ENCODE measurements around the gene LRRC8D.

LRRC8D gene

GRCh38 chr1:89870998-89871397, 50.2 kb downstream of the LRRC8D start:
- DNase-seq (ENCODE audit: low spot score) = no peak

DNA sequence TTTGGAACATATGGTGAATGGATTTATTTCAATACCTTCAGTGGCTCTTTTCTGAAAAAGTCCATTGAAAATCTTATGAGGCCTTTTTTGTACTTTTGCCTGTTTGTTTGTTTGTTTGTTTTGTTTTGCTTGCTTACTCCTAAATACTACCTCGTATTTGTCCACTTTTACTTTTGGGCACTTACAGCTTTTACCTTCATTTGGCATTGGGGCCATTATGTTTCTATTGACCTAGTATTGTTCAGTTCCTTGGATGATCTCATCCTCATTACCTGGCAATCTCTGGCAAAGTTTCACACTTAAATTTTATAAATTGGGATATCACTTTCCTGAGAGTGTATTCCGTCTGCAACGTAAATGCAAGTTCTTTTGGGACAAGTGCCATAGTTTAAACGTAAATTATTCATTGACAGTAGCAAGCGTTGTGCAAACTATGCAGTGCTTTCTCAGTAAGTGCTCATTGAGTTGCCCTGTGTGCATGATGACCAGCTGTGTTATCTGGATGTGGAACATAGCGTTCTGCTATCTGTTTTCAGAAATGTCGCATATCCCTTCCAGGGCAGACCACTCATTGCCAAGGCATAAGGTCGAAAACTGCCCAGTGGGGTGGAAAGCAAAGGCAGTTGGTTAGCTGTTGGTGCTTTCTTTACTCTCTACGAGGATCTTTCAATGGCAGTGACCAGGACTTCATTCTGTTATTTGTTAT, 51.1 kb downstream of the LRRC8D start:
- DNase-seq (ENCODE audit: low spot score) = no peak

DNA sequence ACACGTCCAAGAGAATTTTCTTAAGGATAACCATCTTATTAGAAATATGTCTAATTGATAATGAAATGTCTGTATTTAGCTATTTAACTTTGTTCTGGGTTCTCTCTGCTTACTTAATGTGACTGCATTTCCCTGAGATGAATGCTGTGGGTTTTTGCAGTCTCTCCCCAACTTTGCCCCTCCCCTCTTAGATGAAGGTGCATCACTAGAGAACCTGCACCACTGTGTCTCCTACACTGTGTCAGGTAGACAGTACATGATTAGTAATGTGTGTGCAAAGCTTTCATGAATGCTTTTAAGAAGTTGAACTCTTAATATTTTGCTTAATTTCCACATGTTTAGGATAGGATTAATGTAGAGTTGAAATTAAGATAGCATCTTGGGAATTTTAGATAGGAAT, 51.7 kb downstream of the LRRC8D start:
- DNase-seq (ENCODE audit: low spot score) = no peak

DNA sequence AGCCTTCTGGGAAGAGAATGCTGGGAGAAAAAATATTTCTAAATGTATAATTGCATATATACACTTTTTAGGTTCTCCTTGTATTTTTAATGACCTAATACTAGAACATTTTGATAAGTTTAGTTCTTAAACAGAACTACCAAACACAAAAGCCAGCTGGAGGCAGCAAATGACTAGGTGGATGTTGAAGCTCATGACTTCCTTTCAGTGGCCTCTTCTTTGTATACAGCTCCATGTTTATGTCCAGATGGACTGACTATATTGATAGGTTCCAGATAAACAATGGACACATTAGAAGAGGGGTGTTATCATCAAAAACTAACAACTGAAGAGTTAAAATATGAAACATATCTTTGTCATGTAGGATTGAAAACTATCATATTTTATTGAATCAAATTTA, 52.5 kb downstream of the LRRC8D start:
- DNase-seq (ENCODE audit: low spot score) = no peak

DNA sequence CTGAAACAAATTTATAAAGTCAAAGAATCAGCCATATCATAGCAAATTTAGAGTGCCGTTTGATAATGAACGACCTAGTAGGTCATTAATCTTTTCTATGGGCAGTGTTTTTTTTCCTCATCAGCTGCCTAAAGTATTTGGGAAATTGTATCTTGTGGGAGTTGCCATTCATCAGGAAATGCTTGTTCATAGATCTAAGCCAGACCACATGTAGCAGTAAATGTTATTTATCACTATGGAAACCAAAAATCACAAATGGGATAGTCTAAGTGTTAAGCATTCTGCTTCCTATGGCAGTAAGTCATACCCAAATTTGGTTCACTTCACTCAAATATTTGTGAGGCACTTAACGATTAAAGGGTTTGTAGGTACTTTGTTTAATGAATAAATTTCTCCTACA, 52.9 kb downstream of the LRRC8D start:
- DNase-seq (ENCODE audit: low spot score) = no peak

- no peak for DNase-seq (ENCODE audit: low spot score)
Measured at GRCh38 chr1:89876463-89876862, 55.6 kb downstream of the LRRC8D start.

GRCh38 chr1:89877756-89878155, 56.9 kb downstream of the LRRC8D start:
- no peak for DNase-seq (ENCODE audit: low spot score)

GRCh38 chr1:89878256-89878655, 57.4 kb downstream of the LRRC8D start:
- no peak for DNase-seq (ENCODE audit: low spot score)

DNA sequence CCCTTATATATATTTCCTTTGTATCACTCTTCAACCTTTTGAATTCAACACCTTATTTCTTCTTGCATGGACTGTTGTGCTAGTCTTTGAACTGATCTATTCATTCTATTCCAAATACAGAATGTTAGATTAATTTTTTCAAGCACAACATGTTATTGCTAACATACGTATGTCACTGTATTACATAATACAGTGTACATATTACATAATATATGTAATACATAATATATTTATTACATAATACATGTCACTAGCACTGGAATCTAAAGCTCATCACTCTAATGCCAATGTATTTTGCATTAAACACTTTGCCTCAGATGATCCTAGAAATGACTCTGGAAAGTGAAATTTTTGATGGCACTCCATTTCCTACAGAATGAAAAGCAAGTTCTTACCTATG, 59.8 kb downstream of the LRRC8D start:
- DNase-seq (ENCODE audit: low spot score) = no peak

DNA sequence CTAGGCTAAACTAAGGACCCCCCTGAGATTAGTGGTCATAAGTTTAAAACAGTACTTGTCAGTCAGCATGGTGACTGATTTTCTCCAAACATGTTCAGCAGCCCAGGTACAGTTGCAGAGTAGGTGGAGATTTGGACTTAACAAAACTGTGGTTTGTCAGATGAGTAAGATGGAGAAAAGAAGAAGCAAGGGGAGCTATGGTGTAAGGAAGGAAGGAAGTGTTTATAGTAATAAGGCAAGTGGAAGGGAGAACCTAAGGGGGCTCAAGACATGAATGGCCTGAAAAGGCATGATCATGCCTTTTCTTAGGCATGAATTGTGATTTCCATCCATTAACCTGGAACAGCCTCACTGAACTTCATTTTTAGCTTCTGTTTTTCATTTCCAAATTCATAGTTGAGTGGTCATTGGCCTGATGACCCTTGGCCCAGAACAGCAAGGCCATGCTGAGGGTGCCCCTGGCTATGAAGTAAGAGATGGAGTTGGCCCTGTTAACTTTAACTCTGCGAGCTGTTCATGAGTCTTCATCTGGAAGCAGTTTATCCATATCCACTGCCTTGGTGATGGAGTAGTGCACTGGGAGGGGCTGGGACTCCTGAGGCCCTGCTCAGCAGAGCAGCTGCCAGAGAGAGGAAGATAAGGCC, 60.7 kb downstream of the LRRC8D start:
- no peak for DNase-seq (ENCODE audit: low spot score)

GRCh38 chr1:89882348-89883029, 61.7 kb downstream of the LRRC8D start:
- DNase-seq (ENCODE audit: low spot score) = no peak

- no peak for DNase-seq (ENCODE audit: low spot score)
Measured at GRCh38 chr1:89883030-89883379, 62.2 kb downstream of the LRRC8D start.

DNA sequence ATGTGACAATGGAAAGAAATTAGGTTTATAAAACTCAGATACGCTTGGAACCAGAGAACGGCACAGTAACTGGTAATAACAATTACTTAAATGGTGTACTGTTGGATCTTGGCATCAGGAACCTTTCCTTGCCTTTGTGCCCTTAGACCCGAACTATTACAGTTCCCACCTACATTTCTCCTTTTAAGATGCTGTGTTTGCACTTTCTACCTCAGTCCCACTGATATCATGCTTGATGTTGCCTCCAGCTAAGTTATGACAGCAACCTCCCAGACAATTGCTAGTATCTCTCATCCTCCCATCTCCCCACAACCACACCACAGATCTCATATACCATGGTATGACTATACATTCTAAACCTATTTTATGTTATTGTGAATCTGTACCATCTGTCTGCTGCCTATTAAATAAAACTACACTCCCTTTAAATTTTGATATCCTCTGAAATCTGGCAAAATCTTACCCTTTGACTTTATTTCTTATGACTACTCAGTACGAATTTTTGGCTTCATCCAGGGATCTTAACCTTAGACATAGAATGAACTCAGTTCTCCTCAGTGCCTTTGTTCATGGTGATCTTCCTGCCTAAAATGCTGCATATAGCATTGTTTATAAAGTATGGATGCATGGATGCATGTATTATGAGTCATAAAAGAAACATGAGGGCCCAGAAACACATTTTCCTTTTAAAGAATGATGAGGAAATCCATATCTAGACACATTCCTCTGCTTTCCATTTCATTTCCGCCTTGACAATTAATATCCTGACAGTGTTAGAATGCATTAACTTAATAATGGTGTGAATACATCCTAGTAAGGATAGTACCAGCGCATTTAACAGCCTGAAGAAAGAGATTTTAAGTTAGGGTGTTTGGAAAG, 64.1 kb downstream of the LRRC8D start:
- DNase-seq (ENCODE audit: low spot score) = no peak

DNA sequence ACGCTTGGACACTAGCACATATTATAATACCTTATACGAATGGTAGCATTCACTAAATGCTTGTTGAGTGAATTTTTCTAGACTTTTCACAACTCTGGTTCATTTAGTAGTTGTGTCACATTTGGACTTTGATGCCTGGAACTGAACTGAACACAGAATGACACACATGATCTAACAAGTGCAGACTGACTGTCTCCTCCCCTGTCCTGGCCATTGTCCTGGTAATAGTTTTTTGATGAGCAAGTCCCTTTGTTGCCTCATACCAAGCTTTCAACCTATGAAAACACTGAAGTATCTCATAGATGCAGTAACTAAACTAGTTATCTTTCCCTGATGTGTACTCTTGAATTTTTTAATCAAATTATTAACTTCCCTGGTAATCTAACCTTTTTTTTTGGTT, 66.4 kb downstream of the LRRC8D start:
- no peak for DNase-seq (ENCODE audit: low spot score)

DNA sequence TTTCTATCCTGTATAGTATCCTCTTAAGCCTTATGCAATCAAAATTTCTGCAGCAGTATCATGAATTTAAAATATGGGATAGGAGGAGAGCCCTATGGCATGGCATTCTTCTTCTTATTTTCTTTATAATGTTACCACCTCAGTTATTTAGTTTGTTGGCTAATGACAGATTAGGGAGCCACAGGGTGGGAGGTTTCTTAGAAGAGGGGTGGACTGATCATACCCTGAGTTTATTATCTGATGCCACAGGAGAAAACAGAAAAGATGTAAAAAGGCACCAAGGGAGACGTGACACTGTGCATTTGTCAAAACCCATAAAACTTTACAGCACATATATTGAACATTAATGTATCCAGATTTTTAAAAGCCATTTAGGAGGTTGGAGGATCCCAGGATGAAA, 66.9 kb downstream of the LRRC8D start:
- DNase-seq (ENCODE audit: low spot score) = no peak

- no peak for DNase-seq (ENCODE audit: low spot score)
Measured at GRCh38 chr1:89888480-89889322, 67.9 kb downstream of the LRRC8D start.

DNA sequence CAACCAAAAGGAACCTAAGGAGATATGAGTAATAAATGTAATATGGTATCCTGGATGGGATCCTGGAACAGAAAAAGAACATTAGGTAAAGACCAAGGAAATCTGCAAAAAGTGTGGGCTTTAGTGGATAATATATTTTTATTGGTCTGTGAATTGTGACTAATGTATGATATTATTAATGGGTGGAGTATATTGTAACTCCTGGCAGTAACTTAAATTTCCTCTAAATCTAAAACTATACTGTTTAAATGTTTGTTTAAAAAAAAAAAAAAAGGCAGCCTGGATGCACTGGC, 68.4 kb downstream of the LRRC8D start:
- no peak for DNase-seq (ENCODE audit: low spot score)

GRCh38 chr1:89890085-89890752, 69.4 kb downstream of the LRRC8D start:
- no peak for DNase-seq (ENCODE audit: low spot score)

DNA sequence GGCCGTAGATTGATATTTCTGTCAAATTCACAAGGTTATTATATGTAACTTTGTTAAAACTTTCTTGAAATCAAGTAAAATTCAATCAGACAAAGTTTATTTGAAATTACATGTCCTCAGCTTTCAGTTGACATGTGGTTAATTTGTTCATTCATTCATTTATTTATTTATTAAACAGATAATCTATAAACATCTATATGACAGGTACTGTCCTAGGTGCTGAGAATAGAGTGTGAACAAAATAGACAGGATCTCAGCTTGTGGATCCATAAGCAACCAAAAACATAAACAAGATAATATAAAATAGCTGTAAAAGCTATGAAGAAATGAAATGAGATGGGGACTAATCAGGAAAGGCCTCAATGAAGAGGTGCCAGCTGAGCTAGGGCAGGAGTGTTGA, 72.0 kb downstream of the LRRC8D start:
- DNase-seq (ENCODE audit: low spot score) = no peak

DNA sequence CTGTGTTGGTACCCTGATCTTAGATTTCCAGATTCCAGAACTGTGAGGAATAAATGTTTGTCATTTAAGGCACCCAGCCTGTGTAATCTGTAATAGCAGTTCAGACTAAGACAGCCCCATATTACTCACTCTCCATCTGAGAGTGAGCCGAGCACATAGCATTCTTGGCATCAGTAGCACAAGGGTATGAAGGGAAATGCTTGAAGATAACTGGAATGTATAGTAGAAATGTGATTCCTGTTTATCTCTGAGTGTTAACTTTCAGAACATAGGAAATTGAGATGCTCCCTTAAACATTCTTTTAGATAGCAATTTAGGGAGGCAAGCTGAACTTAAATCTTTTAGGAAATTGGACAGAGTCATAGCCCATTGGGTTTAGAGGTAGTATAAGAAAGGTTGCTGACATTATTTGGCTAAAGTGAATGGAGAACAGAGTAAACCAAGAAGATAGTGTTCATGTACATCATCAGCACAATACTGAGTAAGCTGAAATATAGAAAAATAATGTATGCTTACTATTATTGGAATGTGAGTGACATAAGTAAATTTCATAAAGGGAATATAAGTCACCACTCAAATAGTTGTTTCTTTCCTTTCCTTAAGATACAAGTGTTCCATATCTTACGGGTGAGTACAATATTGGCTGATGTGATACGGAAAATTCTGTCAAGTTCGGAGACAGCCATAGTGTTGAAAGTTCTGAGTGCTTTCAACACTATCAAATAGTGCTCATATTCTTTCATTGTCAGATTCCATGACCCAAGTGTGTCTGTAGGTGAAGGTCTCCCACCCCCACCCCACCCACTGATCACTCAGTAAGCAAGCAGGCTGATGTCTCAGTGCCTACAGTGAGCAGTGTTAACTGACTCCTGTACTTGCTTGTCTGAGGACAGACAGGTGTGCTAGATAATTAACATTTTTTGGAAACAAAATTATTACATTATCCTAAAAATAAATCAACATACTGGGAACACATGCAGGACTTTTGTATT, 73.7 kb downstream of the LRRC8D start:
- DNase-seq (ENCODE audit: low spot score) = no peak

Data from NAMALWA (cell line).